CD8-positive, alpha-beta memory T cell (primary cell): Measurements from ENCODE around the gene EFCAB5. TPM values are rescaled to one million over a fixed set of nuclear protein-coding genes. Genes with fewer than 3 reads are reported as not detected.

Experiments
- CTCF ChIA-PET: fragments of 350-600 bp; sonication (Branson Sonifier 250); formaldehyde crosslinking; loops from one replicate; lab custom pipeline; 2021; ENCODE audit warnings: antibody characterized with exemption; lab: Charles Lee
- POLR2A ChIA-PET: fragments of 350-600 bp; sonication (Branson Sonifier 250); formaldehyde crosslinking; loops from one replicate; lab custom pipeline; 2021; ENCODE audit warnings: antibody characterized with exemption; lab: Charles Lee
- DNase-seq, 5 donors: peaks; one replicate each; pipeline versions ENCODE4 v3.0.0 to v3.0.0-alpha.2; 2020 to 2022; ENCODE audit warnings: mixed read lengths in 1 of 5
- H3K27ac ChIP-seq: one replicate; pipeline ENCODE4 v1.7.0; 2013; ENCODE audit warnings: low read depth, mild to moderate bottlenecking, low read length, moderate library complexity
- H3K27me3 ChIP-seq: 2 replicates; pipeline ENCODE4 v1.7.0; 2013; ENCODE audit warnings: low read length, mild to moderate bottlenecking; ENCODE audit not compliant: insufficient read depth, poor library complexity, severe bottlenecking
- H3K36me3 ChIP-seq: 2 replicates; pipeline ENCODE4 v1.7.0; 2013; ENCODE audit warnings: mild to moderate bottlenecking, low read length, moderate library complexity; ENCODE audit not compliant: insufficient read depth
- H3K4me1 ChIP-seq: 2 replicates; pipeline ENCODE4 v1.7.0; 2013; ENCODE audit warnings: mild to moderate bottlenecking, low read length, moderate library complexity; ENCODE audit not compliant: insufficient read depth
- H3K4me3 ChIP-seq: 2 replicates; pipeline ENCODE4 v1.7.0; 2013; ENCODE audit warnings: mild to moderate bottlenecking, low read length
- H3K9me3 ChIP-seq: 2 replicates; pipeline ENCODE4 v1.7.0; 2013; ENCODE audit warnings: mild to moderate bottlenecking, low read length
- H3K27ac Mint-ChIP-seq, 8 donors: one replicate each; pipeline ENCODE4 v1.8.0; 2020 to 2021; ENCODE audit warnings: mixed read lengths in 8 of 8, mild to moderate bottlenecking in 6 of 8, inconsistent platforms in 3 of 8, moderate library complexity in 3 of 8
- H3K27me3 Mint-ChIP-seq, 2 donors: one replicate each; pipeline ENCODE4 v1.8.0; 2020 to 2021; ENCODE audit warnings: mixed read lengths in 2 of 2, mild to moderate bottlenecking in 1 of 2, moderate library complexity in 1 of 2
- H3K36me3 Mint-ChIP-seq, 3 donors: one replicate each; pipeline ENCODE4 v1.8.0; 2020 to 2021; ENCODE audit warnings: mixed read lengths in 3 of 3, inconsistent platforms in 1 of 3, mild to moderate bottlenecking in 1 of 3
- H3K4me1 Mint-ChIP-seq, 3 donors: one replicate each; pipeline ENCODE4 v1.8.0; 2020 to 2021; ENCODE audit warnings: mixed read lengths in 3 of 3, inconsistent platforms in 1 of 3, mild to moderate bottlenecking in 1 of 3
- H3K4me3 Mint-ChIP-seq, 7 donors: one replicate each; pipeline ENCODE4 v1.8.0; 2020 to 2021; ENCODE audit warnings: mixed read lengths in 7 of 7, mild to moderate bottlenecking in 6 of 7, moderate library complexity in 4 of 7, inconsistent platforms in 2 of 7
- H3K9me3 Mint-ChIP-seq, 5 donors: one replicate each; pipeline ENCODE4 v1.8.0; 2020 to 2022; ENCODE audit warnings: mixed read lengths in 5 of 5, mild to moderate bottlenecking in 3 of 5, moderate library complexity in 2 of 5, inconsistent platforms in 1 of 5
- polyA plus RNA-seq: library from polyadenylated mRNA; unstranded; fragments of 300-500 nt; fragmentation: Illumina TruSeq; gene quantifications from one replicate; pipeline ENCODE4 v1.2.3, GENCODE V29; 2021
- total RNA-seq, 2 experiments: library from RNA; stranded (reverse); gene quantifications; one replicate each; pipeline ENCODE4 v1.2.3, GENCODE V29; 2021

The EFCAB5 gene
- total and polyA plus RNA-seq, 3 experiments from 2014 or later, result 0.58 to 1.2 (median 0.84) TPM

DNA sequence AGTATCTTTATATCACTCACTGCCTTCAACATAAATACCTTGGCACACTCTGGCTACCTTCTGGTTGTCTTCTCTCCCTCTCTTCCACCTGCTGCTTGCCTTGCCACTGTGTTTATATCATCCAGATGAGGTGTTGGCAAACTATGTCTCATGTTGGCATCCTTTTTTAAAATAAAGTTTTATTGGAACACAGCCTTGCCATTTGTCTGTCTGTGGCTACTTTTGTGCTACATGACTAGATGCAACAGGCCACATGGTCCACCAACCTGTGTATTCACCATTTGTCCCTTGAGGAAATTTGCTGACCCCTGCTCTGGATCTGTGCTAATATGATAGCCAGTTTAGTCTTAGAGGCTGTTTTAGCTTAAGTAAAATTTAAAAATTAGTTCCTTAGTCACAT is 212.0 kb downstream of the EFCAB5 start:
- peaks cover 24 to 57% (median 36%) of the 10 kb centered on the region in 3 donors for H3K4me1 Mint-ChIP-seq
- no peaks in the 10 kb centered on the region for H3K27me3 ChIP-seq
- H3K27ac ChIP-seq, result no peak overlapping the region
- H3K9me3 ChIP-seq, result no peaks in the 10 kb centered on the region
- no peaks in the 10 kb centered on the region for H3K27me3 Mint-ChIP-seq
- no peak overlapping the region for H3K4me3 ChIP-seq
- H3K36me3 Mint-ChIP-seq, result peaks cover 0 to 39% (median 13%) of the 10 kb centered on the region in 3 donors
- no peak overlapping the region for H3K4me3 Mint-ChIP-seq
- CTCF ChIA-PET, result no interaction called here
- no peaks in the 10 kb centered on the region for H3K36me3 ChIP-seq
- no peaks in the 10 kb centered on the region for H3K4me1 ChIP-seq
- DNase-seq, result no peak
- no peaks in the 10 kb centered on the region for H3K9me3 Mint-ChIP-seq
- POLR2A ChIA-PET, result no interaction called here
- peak overlapping the region in 1 of 8 donors; percentile 15 for H3K27ac Mint-ChIP-seq

DNA sequence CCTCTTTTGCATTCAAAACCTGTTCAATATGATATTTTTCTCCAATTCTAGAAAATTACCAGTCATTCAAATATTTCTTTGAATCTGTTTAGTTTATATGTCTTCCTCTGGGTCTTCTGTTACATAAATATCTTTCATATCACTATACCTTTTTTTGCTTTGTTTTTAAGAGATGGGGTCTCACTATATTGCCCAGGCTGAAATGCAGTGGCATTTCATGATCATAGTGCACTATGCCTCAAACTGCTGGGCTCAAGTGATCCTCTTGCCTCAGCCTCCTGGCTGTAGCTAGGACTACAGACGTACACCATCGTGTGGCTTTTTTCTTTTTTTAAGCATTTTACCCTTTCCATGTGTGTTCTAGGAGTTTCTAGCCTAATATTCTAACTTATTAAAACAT is 214.0 kb downstream of the EFCAB5 start:
- Histone ChIP-seq H3K27ac (no peak overlapping the region), H3K27me3 (no peaks in the 10 kb centered on the region), H3K36me3 (no peaks in the 10 kb centered on the region), H3K4me3 (no peak overlapping the region), H3K9me3 (no peaks in the 10 kb centered on the region), H3K4me1 (no peaks in the 10 kb centered on the region)
- no peak for DNase-seq
- Mint-ChIP-seq H3K36me3 (peaks cover 16 to 52% (median 22%) of the 10 kb centered on the region in 3 donors), H3K27me3 (no peaks in the 10 kb centered on the region), H3K4me1 (peaks cover 36 to 63% (median 41%) of the 10 kb centered on the region in 3 donors), H3K4me3 (no peak overlapping the region), H3K27ac (peak overlapping the region in 2 of 8 donors; percentile 42 to 46), H3K9me3 (peaks cover 0 to 7% (median 2%) of the 10 kb centered on the region in 5 donors)
- ChIA-PET CTCF (no interaction called here), POLR2A (no interaction called here)

Other genes with a start within 250 kb of the EFCAB5 start
- gene SSH2, start 11.4 kb upstream of the EFCAB5 start, total RNA-seq, result 10 to 100 TPM; 28.1 to 32.1 TPM
- gene SSH2, start 11.4 kb upstream of the EFCAB5 start, polyA plus RNA-seq, result 35.9 TPM
- gene NSRP1, start 175.2 kb downstream of the EFCAB5 start, total RNA-seq, result 10 to 100 TPM; 26.8 to 27.9 TPM
- gene NSRP1, start 175.2 kb downstream of the EFCAB5 start, polyA plus RNA-seq, result 38.4 TPM